ENCODE data around the gene ST6GALNAC5.
"Not testable (repeated sequence)": the region's sequence is repeated elsewhere in the genome, so short reads cannot be mapped to it uniquely, and the experiment has no call there.

ST6GALNAC5 gene

DNA sequence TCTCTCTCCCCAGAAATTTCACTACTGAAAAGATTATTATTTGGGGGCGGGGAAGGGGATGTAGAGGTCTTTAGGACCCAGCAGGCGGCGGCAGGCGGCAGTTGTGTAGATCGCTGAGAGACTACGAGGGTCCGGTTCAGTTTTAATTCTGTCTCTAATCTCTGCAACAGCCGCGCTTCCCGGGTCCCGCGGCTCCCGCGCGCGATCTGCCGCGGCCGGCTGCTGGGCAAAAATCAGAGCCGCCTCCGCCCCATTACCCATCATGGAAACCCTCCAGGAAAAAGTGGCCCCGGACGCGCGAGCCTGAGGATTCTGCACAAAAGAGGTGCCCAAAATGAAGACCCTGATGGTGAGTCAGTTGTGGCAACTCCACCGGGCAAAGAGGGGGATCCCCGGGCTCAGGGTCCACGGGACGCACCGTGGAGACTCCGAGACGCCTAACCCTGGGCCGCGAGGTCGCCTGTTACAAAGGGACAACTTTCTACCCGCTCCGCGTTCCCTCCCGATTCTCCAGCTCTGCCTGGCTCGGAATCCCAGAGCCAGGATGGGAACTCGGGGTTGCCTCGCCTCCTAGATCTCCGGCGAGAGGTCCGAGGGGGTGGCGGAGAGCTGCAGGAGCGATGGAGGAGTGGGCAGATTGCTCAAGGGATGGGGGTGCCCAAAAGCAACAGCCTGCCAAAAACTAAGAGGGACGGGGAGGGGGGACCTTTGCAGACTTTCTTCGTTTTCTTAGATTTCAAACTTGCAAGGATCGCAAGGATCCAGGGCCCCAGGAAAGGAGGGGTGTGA is at the start of gene ST6GALNAC5:
TSS of gene ST6GALNAC5 (plus strand) at position 139 of the 789 bp plus-strand sequence.
- DNase-seq, result no peak

DNA sequence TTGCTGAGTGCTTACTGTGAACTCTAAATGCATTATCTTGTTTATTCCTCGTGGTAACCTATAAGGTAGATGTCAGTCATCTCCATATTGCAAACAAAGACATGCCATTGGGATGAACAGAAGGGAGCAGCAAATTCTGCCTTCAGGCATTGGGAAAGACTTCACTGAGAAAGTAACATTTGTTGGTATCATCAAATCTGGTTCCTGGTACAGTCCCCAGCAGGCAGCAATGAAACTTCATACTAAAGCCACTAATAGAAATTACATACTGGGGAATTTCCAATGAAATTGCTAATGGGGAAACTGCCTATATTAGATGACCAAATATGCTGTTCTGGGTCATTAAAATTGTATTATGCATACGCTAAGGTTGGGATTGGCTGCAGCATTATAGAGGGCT is 47.3 kb upstream of the ST6GALNAC5 start:
- DNase-seq, result no peak

DNA sequence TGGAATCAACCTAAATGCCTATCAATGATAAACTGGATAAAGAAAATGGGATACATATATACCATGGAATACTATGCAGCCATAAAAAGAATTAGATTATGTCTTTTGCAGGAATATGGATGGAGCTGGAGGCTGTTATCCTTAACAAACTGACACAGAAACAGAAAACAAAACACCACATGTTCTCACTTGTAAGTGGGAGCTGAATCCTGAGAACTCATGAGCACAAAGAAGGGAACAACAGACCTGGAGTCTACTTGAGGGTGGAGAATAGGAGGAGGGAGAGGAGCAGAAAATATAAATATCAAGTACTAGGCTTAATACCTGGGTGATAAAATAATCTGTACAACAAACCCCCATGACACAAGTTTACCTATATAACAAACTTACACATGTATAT is 44.3 kb upstream of the ST6GALNAC5 start:
- DNase-seq, result not testable (repeated sequence)

DNA sequence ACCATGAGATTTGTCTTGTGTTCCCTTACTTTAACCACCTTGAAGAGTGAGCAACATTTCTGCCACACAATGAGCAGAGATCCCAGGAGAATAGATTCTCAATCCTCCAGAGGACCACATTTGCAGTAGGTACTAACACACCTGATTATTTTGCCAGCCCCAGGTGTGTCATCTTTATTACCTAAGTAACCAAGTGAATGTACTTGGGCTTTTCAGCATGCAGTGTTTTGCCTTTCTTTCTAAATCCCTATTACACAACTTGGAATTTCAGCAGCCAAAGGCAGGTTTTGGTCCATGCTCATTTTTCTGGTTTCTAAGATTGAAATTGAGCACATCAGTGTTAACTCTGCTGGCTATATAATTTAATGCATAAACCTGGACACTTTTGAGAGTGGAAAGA is 43.2 kb upstream of the ST6GALNAC5 start:
- no peak for DNase-seq

DNA sequence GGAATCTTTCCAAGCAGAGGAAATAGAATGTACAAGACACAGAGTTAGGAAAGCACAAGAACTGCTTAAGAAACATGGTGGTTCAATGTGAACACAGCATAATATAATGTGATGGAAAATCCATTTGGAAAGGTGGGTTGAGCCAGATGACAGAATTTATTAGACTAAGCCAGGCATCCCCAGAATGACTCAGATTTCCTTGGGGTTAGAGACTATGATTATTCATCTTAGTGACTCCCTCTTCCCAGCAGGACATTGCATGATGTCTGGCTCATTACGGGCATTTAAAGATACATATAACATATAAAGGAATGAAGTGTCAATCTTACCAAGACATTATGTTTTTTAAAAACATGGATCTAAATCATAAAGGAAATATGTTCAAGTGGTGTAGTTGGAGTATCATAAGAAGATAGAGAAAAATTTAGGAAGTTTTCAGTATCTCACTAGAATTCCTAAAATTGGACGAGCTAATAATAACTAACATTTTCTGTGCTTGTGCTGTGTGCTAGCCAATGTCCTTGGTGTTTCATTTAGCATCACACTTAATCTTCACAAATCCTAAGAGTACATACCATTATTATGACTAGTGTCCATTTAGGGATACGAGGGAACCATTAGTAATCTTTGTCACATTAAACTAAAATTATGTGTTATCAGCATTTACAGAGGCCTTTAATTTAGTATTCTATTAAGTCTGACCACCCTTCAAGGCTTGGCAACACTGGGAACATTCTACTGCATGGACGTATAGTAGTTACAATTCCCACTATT is 41.0 kb upstream of the ST6GALNAC5 start:
- no peak for DNase-seq

DNA sequence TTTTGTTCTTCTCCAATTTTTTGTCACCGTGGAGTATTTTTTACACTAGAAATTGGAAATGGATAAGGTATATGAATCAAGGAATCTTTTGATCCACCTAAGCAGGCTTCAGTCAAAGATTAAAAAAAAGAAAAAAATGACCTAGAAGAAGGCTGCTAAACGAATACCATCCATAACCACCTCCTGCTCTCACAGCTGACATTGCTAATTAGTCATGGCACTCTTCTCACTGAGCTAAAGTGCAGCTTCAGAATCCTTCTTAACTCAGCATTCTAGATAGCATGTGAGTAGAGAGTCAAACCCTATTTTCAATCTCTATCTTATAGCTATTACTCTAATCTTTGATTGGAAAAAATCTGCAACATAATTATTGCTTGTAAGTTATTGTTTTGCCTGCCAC is 40.2 kb upstream of the ST6GALNAC5 start:
- no peak for DNase-seq

DNA sequence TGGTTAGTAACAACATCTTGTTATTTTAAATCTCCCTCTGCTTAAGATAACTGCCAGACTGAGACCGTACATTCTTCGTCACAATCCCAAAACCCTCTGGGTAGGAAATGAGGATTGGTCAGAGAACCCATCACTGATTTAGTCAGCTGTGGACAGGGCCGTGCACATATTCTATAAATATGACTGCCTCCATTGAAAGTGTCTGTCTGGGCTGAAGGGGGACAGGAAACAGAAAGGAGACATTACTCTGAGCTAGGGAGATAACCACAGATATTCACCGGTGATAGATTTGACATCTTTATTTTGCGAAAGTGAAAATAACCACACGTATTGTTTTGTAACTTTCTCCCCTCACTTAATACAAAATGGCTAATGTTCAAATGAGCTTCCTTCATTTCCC is 36.9 kb upstream of the ST6GALNAC5 start:
- no peak for DNase-seq

DNA sequence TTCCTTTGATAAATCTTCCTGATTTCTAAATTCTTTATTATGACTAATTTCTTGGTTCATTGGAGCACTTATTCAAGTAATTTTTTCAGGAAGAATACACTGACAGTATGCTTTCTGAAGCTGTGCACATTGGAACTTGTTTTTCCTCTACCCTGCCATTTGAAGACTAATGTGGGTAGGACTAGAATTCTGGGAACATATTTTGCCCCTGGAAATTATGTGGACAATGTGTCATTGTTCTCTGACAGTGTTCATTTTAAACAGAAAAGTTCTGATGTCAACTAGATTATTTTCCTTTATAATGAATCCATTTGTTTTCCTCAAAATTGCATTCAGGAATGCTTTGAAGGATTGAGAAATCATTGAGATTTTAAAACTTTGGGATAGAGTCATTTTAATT is 34.8 kb upstream of the ST6GALNAC5 start:
- DNase-seq, result no peak

DNA sequence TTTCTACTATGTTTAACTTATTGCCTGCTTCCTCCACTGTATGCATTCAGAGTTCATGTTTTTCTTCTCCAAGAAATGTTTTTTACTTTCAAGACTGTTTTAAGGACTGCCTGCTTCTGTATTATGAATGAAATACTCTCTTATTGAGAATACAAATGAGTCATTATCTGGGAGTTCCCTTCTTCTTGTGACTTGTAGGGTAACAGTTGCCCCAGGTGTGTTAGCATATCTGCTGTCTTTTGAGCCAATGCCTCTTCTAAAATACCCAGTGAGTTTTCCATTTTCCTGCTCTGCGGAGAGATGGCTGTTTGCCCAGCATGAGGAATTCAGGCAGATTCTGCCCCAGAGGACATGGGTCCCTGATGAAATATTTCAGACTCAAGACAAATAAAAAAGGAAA is 34.1 kb upstream of the ST6GALNAC5 start:
- no peak for DNase-seq

DNA sequence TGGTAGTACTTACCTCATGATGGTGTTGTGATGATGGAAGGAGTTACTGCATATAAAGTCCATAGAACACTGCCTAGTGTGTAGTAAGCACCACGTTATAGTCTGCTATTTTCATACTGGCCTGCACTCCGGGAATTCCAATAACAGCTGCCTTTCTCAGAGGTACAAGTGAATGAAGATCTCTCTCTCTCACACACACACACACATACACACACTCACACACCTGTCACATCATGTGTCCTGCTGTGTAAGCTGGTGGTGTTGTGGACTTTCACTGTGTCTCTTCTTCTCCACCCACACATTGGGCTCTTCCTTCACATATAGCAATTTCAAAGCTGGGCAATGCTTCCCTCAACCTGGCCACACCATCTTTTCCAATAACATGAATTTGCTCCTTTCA is 33.4 kb upstream of the ST6GALNAC5 start:
- no peak for DNase-seq

DNA sequence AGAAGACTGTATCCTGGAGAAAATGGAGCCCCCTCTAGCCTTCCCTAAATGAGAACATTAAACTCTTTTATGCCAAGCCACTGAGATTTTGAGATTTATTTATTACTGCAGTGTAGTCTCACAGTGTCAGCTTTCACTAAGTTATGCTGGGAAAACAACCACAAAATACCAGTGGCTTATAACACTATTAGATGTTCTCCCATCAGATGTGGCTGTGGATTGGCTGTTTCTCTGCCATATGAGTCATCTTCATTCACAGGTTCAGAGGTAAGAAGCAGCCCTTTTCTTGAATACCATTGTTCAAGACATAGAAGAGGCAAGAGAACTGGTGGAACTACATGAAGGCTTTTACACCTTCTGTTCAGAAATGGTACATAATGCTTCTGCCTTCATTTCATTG is 32.1 kb upstream of the ST6GALNAC5 start:
- DNase-seq, result no peak

DNA sequence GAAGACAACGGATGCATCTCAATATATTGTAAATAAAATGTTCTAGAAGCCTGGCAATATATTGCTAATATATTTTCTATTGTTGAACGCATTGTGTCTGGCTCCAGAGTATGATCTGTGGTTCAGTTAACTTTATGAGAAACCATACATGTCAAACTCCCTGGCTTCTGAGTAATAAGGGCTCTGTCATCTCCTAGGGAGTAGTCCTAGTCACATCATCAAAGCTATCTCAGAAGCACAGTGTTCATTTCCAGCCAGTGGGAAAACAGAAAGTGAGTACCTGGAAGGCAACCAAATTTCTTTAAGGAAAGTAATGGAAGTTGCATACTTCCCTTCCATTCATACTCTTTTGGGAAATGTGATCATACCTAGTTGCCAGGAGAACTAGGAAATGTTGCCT is 27.0 kb upstream of the ST6GALNAC5 start:
- no peak for DNase-seq

DNA sequence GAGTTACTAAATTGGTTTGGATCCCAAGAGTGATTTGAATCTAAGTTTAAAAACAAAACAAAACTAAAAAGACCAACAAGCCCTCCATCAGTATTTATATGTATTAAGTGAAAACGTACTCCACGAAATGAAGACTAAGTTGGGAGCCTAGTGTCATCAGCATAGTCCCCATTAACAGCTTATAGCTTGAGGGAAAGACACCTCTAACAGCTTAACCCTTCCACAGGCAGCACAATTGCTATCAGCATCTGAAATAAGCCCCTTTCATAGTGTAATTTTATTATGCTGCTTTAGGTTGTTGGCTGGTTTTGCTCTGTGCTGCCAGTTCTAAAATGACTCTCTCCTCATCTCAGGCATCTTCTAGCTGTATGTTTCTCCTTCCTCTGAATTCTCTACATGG is 25.8 kb upstream of the ST6GALNAC5 start:
- no peak for DNase-seq

DNA sequence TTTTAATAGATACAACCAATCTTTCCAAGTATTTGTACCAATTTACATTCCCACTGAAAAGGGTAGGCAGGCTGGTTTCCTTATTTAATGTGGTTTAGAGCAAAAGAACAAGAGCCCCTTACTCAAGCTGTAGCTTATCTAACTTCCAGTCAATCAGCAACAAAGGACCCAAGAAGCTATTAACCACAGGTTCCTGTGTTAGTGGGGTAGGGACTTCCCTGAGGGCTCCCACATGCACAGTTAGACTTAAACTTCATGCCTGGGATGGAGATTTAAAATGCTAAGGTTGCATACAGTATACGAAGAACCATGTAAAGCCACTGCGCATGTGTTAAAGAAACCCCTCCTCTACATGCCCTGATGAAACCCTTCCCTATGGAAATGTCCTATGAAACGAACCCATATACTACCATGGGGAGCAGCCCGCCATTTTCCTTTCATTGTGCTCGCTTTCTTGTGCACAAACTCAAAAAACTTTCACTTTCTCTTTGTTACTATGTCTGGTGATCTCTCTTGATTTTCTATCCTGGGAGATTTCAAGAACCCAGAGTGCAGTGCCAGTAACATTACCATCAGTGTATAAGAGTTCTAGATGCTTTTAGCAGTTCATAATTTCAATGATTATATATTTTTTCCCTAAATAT is 23.3 kb upstream of the ST6GALNAC5 start:
- DNase-seq, result no peak

DNA sequence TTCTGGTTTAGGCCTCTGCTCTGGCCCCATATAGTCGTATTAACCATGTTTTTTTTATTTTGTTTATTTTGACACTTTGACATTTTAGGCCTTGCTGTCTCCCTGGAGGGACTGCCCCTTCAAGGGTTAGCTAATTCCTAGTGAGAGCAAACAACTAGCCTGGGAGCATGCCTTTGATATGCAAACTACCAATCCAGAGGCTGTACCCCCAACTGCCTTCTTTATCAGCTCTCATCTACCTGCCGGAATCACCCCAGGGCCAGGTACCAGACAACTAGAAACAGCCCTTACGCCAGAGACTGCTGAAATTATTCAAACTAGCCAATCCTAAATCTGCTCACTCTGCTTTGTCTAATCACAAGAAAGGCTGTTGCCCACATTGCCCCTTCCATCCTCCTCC is 13.0 kb upstream of the ST6GALNAC5 start:
- DNase-seq, result no peak

DNA sequence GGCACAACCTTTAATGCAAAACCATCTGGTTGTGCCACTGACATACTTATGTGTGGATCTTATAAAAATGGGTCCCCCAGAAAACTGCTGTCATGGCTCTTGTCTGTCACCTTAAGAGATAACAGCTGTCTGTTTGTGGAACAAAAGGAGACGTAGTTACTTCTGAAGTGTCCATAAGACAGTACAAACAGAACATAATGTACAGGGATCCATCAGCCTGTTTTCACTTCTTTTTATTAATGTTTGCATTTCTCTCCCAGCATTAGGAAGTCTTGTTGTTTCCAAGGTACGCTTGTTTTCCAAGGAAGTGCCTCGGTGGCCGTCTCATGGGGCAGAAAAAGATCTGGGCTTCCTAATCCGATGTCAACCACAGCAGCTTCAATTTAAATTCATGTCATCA is 11.2 kb upstream of the ST6GALNAC5 start:
- DNase-seq, result no peak

DNA sequence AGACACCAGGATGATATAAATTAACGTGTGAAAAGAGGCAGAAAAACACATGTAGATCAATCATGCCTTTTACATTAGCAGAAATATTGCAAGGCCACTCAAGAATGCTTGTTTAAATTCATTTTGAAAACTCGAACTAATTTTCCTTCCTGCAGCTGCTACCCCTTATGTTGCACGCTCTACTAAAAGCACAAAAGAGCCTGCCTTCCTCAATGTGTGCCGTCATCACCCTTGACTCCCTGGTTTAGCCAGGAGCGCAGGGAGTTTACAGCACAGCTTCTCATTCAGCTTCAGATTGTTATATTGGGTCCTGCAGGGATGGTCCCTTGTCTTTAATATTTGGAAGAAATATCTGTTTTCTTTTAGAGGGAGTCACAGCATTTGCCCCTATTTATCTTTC is 10.1 kb upstream of the ST6GALNAC5 start:
- no peak for DNase-seq

DNA sequence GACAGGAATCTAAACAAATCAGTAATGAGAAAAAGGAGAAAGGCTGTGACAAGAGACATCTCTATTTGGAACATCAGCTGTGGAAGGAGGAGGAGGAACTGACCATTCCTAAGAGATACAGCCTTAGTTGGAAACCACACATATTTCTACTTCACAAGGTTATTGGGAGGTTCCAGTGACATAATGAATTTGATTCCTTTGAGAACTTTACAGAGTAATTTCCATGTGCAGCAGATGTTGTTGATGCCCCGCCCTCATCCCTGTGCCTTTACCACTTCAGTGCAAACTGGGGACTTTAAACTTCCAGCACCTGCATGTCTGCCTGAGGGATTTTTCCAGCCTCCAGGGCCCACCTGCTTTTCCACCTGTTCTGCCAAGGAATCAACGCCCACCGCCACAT is 9.3 kb upstream of the ST6GALNAC5 start:
- DNase-seq, result no peak

DNA sequence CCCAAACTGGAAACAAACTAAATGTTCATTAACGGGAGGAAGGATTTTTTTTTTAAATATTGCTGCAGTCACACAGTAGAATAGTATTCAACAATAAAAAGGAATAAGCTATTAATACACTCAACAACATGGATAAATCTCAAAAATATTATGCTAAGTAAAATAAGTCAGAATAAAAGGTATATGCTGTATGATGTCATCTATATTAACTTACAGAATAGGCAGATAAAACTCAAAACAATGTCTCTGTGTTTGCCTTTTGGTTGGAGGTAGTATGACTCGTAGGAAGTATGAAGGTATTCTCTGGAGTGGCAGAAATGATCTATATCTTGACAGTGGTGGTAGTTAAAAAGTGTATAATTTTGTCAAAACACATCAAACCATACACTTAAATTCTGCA is 6.1 kb upstream of the ST6GALNAC5 start:
- DNase-seq, result no peak

DNA sequence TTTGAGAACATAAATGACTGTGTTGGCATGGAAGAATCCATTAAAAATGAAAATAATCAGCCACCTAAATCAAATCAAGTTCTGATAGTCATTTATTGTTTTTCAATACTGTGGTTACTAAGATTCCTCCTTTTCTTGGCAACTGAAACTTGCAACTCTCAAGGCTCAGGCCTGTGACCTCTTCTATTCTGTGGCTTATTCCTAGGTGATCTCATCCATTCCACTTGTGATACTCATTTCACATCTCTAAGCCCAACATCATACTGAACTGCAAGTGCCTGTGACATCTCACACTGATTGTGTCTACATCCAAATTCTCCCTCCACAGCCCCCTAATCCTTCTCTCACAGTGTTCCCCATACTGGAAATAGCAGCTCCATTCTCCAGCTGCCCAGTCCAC is 4.8 kb upstream of the ST6GALNAC5 start:
- peak; percentile 78 for DNase-seq

DNA sequence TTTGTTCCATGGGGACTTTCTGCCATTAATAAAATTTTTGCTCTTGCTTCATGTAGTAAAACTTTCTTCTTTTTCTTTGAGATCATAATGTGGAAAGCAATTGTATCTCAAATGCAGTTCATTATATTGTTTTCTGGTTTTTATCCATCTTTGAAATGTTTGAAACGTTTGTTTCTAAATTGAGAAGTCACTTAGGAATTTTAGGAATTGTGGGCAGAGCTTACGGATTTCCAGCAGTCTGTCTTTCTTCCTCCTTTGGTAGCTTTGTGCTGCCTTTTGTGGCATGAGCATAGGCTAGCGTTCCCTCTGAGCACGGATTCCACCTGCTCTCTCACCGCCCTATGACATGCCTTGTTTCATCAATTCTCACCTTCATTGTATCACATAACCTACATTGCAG is 2.9 kb upstream of the ST6GALNAC5 start:
- DNase-seq, result no peak

DNA sequence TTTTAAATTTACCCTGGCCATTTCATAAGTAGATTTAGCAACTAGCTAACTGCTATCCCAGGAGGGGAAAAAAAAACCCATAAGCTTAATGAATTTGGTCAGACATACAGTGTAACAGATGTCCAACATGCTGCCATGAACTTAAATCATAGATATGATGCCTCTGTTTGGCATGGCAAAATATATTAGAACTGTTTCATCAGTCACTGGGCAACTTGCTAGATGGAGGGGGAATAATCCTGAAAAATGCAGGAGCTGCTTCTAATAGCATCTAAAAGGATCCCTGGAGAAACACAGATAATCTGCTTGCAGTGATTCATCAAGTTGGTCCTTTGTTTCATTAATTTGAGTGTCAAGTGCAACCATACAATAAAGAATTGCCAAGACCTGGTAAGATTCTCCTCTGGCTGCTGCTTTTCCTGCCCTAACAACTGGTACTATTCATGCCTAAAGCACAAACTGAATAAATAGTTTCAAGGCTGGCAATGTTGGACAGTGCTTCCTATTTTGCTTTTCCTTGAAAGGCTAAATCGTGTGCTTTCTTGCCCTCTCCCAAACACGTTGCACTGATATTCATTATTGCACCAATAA is 1.5 kb upstream of the ST6GALNAC5 start:
- no peak for DNase-seq

DNA sequence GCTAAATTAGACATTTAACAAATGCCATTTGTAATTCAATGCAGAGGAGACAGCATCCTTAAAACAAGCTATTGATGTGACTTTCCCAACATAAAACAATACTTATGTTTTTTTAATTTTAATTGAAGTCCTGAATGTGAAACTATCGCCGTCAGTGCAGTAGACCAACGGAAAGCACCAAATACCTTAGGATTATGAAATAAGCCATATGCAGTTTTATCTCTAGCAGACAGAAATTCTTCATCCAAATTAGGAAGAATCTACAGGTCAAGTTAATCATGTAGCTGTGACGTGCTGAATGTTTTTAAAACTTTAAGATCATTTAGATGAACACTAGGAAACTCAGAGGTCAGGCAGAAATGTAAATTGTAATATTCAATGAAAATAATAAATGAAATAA is 714 bp upstream of the ST6GALNAC5 start:
- DNase-seq, result no peak

Measured in kidney glomerular epithelial cell (primary cell).